Mesendoderm (in vitro differentiated cells): ENCODE data around the gene IBSP.

Source experiments
- DNase-seq: peaks from one replicate; pipeline ENCODE4 v3.0.0; 2013
- H2AK5ac ChIP-seq: 2 replicates; pipeline ENCODE4 v1.6.1; 2013; ENCODE audit warnings: low read length, inconsistent platforms
- H2BK120ac ChIP-seq: 2 replicates; pipeline ENCODE4 v1.6.1; 2013; ENCODE audit warnings: low read depth, mild to moderate bottlenecking, low read length, moderate library complexity, mixed read lengths
- H2BK15ac ChIP-seq: replicated peaks from 2 replicates; pipeline ENCODE4 v1.6.1; 2013; ENCODE audit warnings: low read depth, mild to moderate bottlenecking, moderate library complexity
- H2BK5ac ChIP-seq: 2 replicates; pipeline ENCODE4 v1.6.1; 2013; ENCODE audit warnings: low read length, inconsistent platforms
- H3K18ac ChIP-seq: 2 replicates; pipeline ENCODE4 v1.6.1; 2013; ENCODE audit warnings: mild to moderate bottlenecking, low read length, mixed read lengths
- H3K23ac ChIP-seq: one replicate; pipeline ENCODE4 v1.6.1; 2013; ENCODE audit warnings: low read length
- H3K27ac ChIP-seq: 2 replicates; pipeline ENCODE4 v1.5.1; 2013; ENCODE audit warnings: low read depth, mild to moderate bottlenecking, inconsistent platforms, low read length, moderate library complexity
- H3K27me3 ChIP-seq: 2 replicates; pipeline ENCODE4 v1.6.1; 2013; ENCODE audit warnings: low read length, control low read depth, mild to moderate bottlenecking, inconsistent platforms; ENCODE audit not compliant: insufficient read depth, poor library complexity
- H3K36me3 ChIP-seq: 2 replicates; pipeline ENCODE4 v1.6.1; 2013; ENCODE audit warnings: low read length, inconsistent platforms; ENCODE audit not compliant: control insufficient read depth, insufficient read depth
- H3K4ac ChIP-seq: one replicate; pipeline ENCODE4 v1.6.1; 2013; ENCODE audit warnings: low read depth, mild to moderate bottlenecking, low read length, moderate library complexity
- H3K4me1 ChIP-seq: 2 replicates; pipeline ENCODE4 v1.6.1; 2013; ENCODE audit warnings: low read depth, low read length, inconsistent platforms; ENCODE audit not compliant: control insufficient read depth
- H3K4me2 ChIP-seq: 2 replicates; pipeline ENCODE4 v1.6.1; 2013; ENCODE audit warnings: low read length
- H3K4me3 ChIP-seq: 2 replicates; pipeline ENCODE4 v1.5.1; 2013; ENCODE audit warnings: mild to moderate bottlenecking, low read length
- H3K56ac ChIP-seq: one replicate; pipeline ENCODE4 v1.6.1; 2013; ENCODE audit warnings: low read length
- H3K79me1 ChIP-seq: 2 replicates; pipeline ENCODE4 v1.6.1; 2013; ENCODE audit warnings: low read length, inconsistent platforms
- H3K79me2 ChIP-seq: 2 replicates; pipeline ENCODE4 v1.6.1; 2013; ENCODE audit warnings: mild to moderate bottlenecking, low read length; ENCODE audit not compliant: control insufficient read depth, insufficient read depth
- H3K9ac ChIP-seq: 2 replicates; pipeline ENCODE4 v1.6.1; 2013; ENCODE audit warnings: low read length, inconsistent platforms
- H4K5ac ChIP-seq: one replicate; pipeline ENCODE4 v1.6.1; 2013; ENCODE audit warnings: low read length
- H4K8ac ChIP-seq: one replicate; pipeline ENCODE4 v1.6.1; 2013; ENCODE audit warnings: low read depth, mild to moderate bottlenecking, control low read depth, low read length, moderate library complexity
- WGBS: extraction: QIAGEN DNeasy Blood & Tissue Kit; methylation state at CpG from one replicate; pipeline ENCODE4 v1.1.7; 2013; ENCODE audit warnings: low lambda C conversion rate, missing lambda C conversion rate; ENCODE audit not compliant: insufficient coverage; ENCODE audit errors: extremely low coverage; 5-methylcytosine and 5-hydroxymethylcytosine counted together

Gene IBSP

DNA sequence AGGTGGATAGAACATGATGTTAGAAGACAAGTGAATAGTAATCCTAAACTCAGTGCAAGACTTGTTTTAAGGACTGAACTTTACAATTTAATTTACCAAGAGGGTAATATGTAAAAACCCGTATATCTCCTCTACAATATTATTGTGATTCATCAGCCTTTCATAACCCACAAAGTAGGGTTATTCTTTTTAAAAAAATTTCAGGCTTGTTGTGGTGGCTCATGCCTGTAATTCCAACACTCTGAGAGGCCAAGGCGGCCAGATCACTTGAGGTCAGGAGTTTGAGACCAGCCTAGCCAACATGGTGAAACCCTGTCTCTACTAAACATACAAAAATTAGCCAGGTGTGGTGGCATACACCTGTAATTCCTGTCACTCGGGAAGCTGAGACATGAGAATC is 7.2 kb downstream of the IBSP start:
- H3K56ac ChIP-seq = no peak overlapping the region
- no peak overlapping the region for H3K4ac ChIP-seq
- no peak for DNase-seq
- no peak overlapping the region for H3K4me2 ChIP-seq
- H2AK5ac ChIP-seq = no peak overlapping the region
- no peak overlapping the region for H2BK120ac ChIP-seq
- H3K4me1 ChIP-seq = no peaks in the 10 kb centered on the region
- no peak overlapping the region for H4K5ac ChIP-seq
- no peaks in the 10 kb centered on the region for H3K27me3 ChIP-seq
- no peaks in the 10 kb centered on the region for H3K36me3 ChIP-seq
- H3K4me3 ChIP-seq = no peak overlapping the region
- H3K18ac ChIP-seq = no peak overlapping the region
- H3K27ac ChIP-seq = no peak overlapping the region
- H3K9ac ChIP-seq = no peak overlapping the region
- WGBS = no CpG with 5 or more reads among the region's 3 CpGs
- no peak overlapping the region for H2BK5ac ChIP-seq
- no peaks in the 10 kb centered on the region for H3K79me1 ChIP-seq
- H2BK15ac ChIP-seq = no peak overlapping the region
- H4K8ac ChIP-seq = no peak overlapping the region
- H3K79me2 ChIP-seq = no peaks in the 10 kb centered on the region
- H3K23ac ChIP-seq = no peak overlapping the region

DNA sequence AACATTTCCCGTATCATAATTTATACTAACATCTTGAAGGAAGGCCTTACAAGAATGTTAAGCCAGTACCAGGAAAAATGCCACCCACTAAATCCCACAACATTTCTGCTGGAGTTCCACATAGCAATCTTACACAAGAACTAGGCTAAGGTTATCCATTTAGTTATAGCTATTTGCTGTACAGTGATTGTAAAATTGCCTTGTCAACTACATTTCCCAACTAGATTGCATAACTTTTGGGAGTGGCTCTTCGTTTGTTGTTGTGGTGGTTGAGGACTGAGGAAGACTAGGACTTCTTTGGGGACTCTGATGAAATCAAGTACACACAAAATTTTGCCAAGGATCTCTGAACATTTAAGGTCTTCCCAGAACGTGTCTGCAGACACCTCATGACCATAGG is 8.0 kb downstream of the IBSP start:
- Histone ChIP-seq H2BK5ac (no peak overlapping the region), H3K18ac (no peak overlapping the region), H3K23ac (no peak overlapping the region), H4K5ac (no peak overlapping the region), H3K27ac (no peak overlapping the region), H3K4ac (no peak overlapping the region), H3K4me3 (no peak overlapping the region), H2AK5ac (no peak overlapping the region), H3K56ac (no peak overlapping the region), H3K9ac (no peak overlapping the region), H3K4me2 (no peak overlapping the region), H3K27me3 (no peaks in the 10 kb centered on the region), H3K4me1 (no peaks in the 10 kb centered on the region), H3K79me1 (no peaks in the 10 kb centered on the region), H2BK15ac (no peak overlapping the region), H2BK120ac (no peak overlapping the region), H4K8ac (no peak overlapping the region), H3K36me3 (no peaks in the 10 kb centered on the region), H3K79me2 (no peaks in the 10 kb centered on the region)
- no peak for DNase-seq
- WGBS = no CpG with 5 or more reads among the region's 3 CpGs

DNA sequence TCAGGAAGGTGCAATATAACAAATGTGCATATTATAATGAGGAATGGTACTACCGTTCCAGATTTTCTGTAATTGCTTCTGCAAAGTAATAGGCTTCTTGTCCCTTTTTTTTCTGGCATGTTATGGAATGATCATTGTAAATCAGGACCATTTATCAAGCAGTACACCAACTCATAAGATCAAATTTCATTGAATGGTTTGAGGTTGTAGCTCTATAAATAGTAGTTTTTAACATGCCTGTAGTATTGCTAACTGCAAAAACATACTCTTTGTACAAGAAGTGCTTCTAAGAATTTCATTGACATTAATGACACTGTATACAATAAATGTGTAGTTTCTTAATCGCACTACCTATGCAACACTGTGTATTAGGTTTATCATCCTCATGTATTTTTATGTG is 12.6 kb downstream of the IBSP start:
- WGBS = no CpG with 5 or more reads among the region's 2 CpGs
- no peak for DNase-seq

DNA sequence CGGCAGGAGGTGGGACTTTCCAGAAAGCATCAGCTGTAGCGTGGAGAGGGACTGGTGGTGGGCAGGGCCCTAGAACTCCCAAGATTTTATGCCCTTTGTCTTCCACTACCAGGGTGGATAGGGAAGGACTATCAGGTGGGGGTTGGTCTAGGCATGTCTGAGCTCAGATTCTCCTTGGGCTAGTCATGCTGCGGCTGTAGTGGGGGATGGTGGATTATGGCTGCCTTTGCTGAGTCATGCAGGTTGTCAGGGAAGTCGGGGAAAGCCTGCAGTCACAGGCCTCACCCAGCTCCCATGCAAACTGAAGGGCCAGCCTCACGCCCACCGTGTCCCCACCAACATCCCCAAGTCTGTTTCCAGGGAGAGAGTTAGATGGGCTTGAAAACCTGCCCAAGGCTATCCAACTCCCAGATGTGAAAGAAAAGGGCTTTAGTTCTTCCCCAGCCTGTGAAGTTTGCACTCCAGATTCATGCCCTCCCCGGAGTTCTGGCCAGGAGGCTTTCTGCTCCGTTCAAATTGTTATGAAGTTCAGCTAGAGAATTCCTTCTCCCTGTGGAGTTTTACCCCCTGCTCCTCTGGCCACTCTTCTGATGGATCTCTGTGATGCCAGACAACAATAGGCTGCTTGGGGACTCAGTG is 20.0 kb downstream of the IBSP start:
- peak overlapping the region; percentile 22 for H3K56ac ChIP-seq
- no peak overlapping the region for H2BK120ac ChIP-seq
- no peak overlapping the region for H3K27ac ChIP-seq
- WGBS = no CpG with 5 or more reads among the region's 8 CpGs
- H2AK5ac ChIP-seq = no peak overlapping the region
- no peak overlapping the region for H2BK15ac ChIP-seq
- H2BK5ac ChIP-seq = no peak overlapping the region
- peak; percentile 87 for DNase-seq
- H3K9ac ChIP-seq = no peak overlapping the region
- H3K4me2 ChIP-seq = no peak overlapping the region
- no peaks in the 10 kb centered on the region for H3K79me2 ChIP-seq
- no peaks in the 10 kb centered on the region for H3K36me3 ChIP-seq
- H4K5ac ChIP-seq = no peak overlapping the region
- no peaks in the 10 kb centered on the region for H3K27me3 ChIP-seq
- H4K8ac ChIP-seq = no peak overlapping the region
- no peak overlapping the region for H3K23ac ChIP-seq
- peak overlapping the region; percentile 38 for H3K4ac ChIP-seq
- peak overlapping the region; percentile 18 for H3K18ac ChIP-seq
- no peak overlapping the region for H3K4me3 ChIP-seq
- no peaks in the 10 kb centered on the region for H3K79me1 ChIP-seq
- H3K4me1 ChIP-seq = no peaks in the 10 kb centered on the region

More for the DNA sequence above, 12.6 kb downstream of the IBSP start:
- Histone ChIP-seq H2BK120ac (no peak overlapping the region), H3K36me3 (no peaks in the 10 kb centered on the region), H3K4me2 (no peak overlapping the region), H3K9ac (no peak overlapping the region), H3K18ac (no peak overlapping the region), H3K56ac (no peak overlapping the region), H4K8ac (no peak overlapping the region), H2BK15ac (no peak overlapping the region), H3K4me3 (no peak overlapping the region), H3K23ac (no peak overlapping the region), H2BK5ac (no peak overlapping the region), H3K79me1 (no peaks in the 10 kb centered on the region), H3K27me3 (no peaks in the 10 kb centered on the region), H3K4me1 (no peaks in the 10 kb centered on the region), H2AK5ac (no peak overlapping the region), H3K27ac (no peak overlapping the region), H3K79me2 (no peaks in the 10 kb centered on the region), H4K5ac (no peak overlapping the region), H3K4ac (no peak overlapping the region)

DNA sequence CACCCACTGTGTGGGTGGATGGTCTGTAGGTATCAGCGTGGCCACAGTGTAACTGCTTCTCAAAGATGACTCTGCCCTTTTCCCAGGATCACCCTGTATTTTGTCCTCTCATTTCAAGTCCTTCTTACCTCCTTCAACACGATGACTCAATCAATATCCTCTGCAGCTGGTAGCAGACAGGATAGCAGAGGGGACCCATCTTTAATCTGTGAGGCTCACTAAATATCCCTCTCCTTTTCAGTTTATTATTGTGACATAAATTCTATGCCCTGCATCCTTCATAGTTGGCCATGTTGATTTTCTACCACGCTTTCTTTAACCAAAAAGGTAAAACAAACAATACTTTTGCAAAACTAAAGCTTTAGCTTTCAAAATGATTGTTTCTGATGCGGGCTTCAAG is 23.8 kb downstream of the IBSP start:
- Histone ChIP-seq H3K4me3 (no peak overlapping the region), H3K27me3 (no peaks in the 10 kb centered on the region), H2BK120ac (no peak overlapping the region), H4K5ac (no peak overlapping the region), H3K4me2 (no peak overlapping the region), H2BK5ac (no peak overlapping the region), H3K36me3 (no peaks in the 10 kb centered on the region), H2BK15ac (no peak overlapping the region), H3K4me1 (no peaks in the 10 kb centered on the region), H3K79me1 (no peaks in the 10 kb centered on the region), H2AK5ac (no peak overlapping the region), H3K23ac (no peak overlapping the region), H3K9ac (no peak overlapping the region), H4K8ac (no peak overlapping the region), H3K56ac (no peak overlapping the region), H3K27ac (no peak overlapping the region), H3K79me2 (no peaks in the 10 kb centered on the region), H3K18ac (no peak overlapping the region), H3K4ac (no peak overlapping the region)
- WGBS = no CpG with 5 or more reads among the region's 4 CpGs
- DNase-seq = no peak

DNA sequence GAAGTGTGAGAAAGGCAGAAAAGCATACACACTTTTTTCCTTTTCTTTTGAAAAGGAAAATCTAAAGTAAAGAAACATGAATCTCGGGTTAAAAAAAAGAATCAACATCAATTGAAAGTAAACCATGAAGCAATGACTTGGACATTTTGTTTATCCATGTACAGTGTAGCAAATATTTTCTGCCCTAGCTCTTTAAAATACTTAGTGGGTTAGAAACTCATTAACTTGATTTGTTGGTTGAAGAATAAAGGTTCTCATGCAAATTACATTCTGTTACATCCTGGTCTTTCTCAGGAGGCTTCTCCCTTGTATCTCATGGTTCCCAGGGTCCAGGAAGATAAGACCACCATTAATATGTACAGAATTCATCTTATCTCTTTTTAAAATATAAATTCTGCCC is 24.4 kb downstream of the IBSP start:
- Histone ChIP-seq H3K9ac (no peak overlapping the region), H2BK120ac (no peak overlapping the region), H3K27me3 (no peaks in the 10 kb centered on the region)

More for the DNA sequence above, 24.4 kb downstream of the IBSP start:
- no peaks in the 10 kb centered on the region for H3K79me1 ChIP-seq
- no peak for DNase-seq
- no peak overlapping the region for H3K4me2 ChIP-seq
- no peaks in the 10 kb centered on the region for H3K36me3 ChIP-seq
- no peaks in the 10 kb centered on the region for H3K4me1 ChIP-seq
- H2AK5ac ChIP-seq = no peak overlapping the region
- no peak overlapping the region for H3K56ac ChIP-seq
- H3K23ac ChIP-seq = no peak overlapping the region
- H3K79me2 ChIP-seq = no peaks in the 10 kb centered on the region
- H3K4me3 ChIP-seq = no peak overlapping the region
- WGBS = no CpG with 5 or more reads among the region's 1 CpG
- no peak overlapping the region for H3K4ac ChIP-seq
- no peak overlapping the region for H2BK5ac ChIP-seq
- no peak overlapping the region for H2BK15ac ChIP-seq
- H4K5ac ChIP-seq = no peak overlapping the region
- no peak overlapping the region for H3K18ac ChIP-seq
- no peak overlapping the region for H4K8ac ChIP-seq
- H3K27ac ChIP-seq = no peak overlapping the region
